B cell (primary cell): ENCODE results near the gene INSRR. TPM values are rescaled to one million over a fixed set of nuclear protein-coding genes. Genes with fewer than 3 reads are reported as not detected.

ENCODE experiments used
- ATAC-seq: fragments of 200-7000 bp; cut with Tn5 transposase; one replicate; pipeline ENCODE4 v1.10.0; 2021; ENCODE audit warnings: low read depth, mild to moderate bottlenecking, moderate number of reproducible peaks, moderate library complexity
- CTCF ChIA-PET: fragments of 350-600 bp; sonication (Branson Sonifier 250); formaldehyde crosslinking; loops from one replicate; lab custom pipeline; 2021; ENCODE audit warnings: antibody characterized with exemption, inconsistent platforms; lab: Charles Lee
- POLR2A ChIA-PET: fragments of 350-600 bp; sonication (Branson Sonifier 250); formaldehyde crosslinking; loops from one replicate; lab custom pipeline; 2021; ENCODE audit warnings: antibody characterized with exemption; lab: Charles Lee
- DNase-seq: peaks from one replicate; pipeline ENCODE4 v3.0.0; 2013
- H2AFZ ChIP-seq: 2 replicates; pipeline ENCODE4 v1.6.1; 2012; ENCODE audit warnings: mild to moderate bottlenecking, low read depth, low read length; ENCODE audit not compliant: insufficient read depth, poor library complexity, severe bottlenecking
- H3K27ac ChIP-seq, 2 donors: 1 replicate in 1 of 2; 2 replicates in 1 of 2; pipeline ENCODE4 v1.5.1; 2012 to 2013; ENCODE audit warnings: low read length in 2 of 2, mild to moderate bottlenecking in 2 of 2, moderate library complexity in 1 of 2
- H3K27me3 ChIP-seq, 4 experiments: fragments of 200-600 bp in 1 of 4; sonication (generic) in 1 of 4; replicated peaks in 1 of 4; 1 replicate in 2 of 4; 2 replicates in 2 of 4; pipeline versions ENCODE4 v1.6.1 to v1.7.0; 2013 to 2016; ENCODE audit warnings: low read length in 3 of 4, mild to moderate bottlenecking in 2 of 4, mixed read lengths in 1 of 4, moderate library complexity in 1 of 4; ENCODE audit not compliant: insufficient read depth in 4 of 4, control insufficient read depth in 3 of 4; ENCODE audit errors: control extremely low read depth in 1 of 4
- H3K36me3 ChIP-seq, 2 experiments: replicated peaks in 1 of 2; 1 replicate in 1 of 2; 2 replicates in 1 of 2; pipeline versions ENCODE4 v1.6.1 to v1.7.1; 2013; ENCODE audit warnings: low read length in 1 of 2; ENCODE audit not compliant: insufficient read depth in 2 of 2, control insufficient read depth in 1 of 2; ENCODE audit errors: control extremely low read depth in 1 of 2, extremely low read depth in 1 of 2
- H3K4me1 ChIP-seq, 2 donors: fragments of 200-600 bp in 1 of 2; sonication (generic) in 1 of 2; 1 replicate in 1 of 2; 2 replicates in 1 of 2; pipeline versions ENCODE4 v1.5.1 to v1.6.1; 2013 to 2017; ENCODE audit warnings: low read length in 2 of 2; ENCODE audit not compliant: control insufficient read depth in 2 of 2, insufficient read depth in 2 of 2
- H3K4me2 ChIP-seq: replicated peaks from 2 replicates; pipeline ENCODE3; 2012; ENCODE audit warnings: mild to moderate bottlenecking, low read depth, low read length; ENCODE audit not compliant: poor library complexity, severe bottlenecking
- H3K4me3 ChIP-seq, 5 experiments: fragments of 200-600 bp in 1 of 5; sonication (generic) in 1 of 5; 1 replicate in 3 of 5; 2 replicates in 2 of 5; pipeline versions ENCODE4 v1.5.1 to v1.7.0; 2011 to 2016; ENCODE audit warnings: low read length in 4 of 5, mild to moderate bottlenecking in 4 of 5, low read depth in 2 of 5, control low read depth in 1 of 5, moderate library complexity in 1 of 5; ENCODE audit not compliant: insufficient read depth in 1 of 5; ENCODE audit errors: control extremely low read depth in 1 of 5, extremely low read depth in 1 of 5
- H3K79me2 ChIP-seq: fragments of 200-600 bp; sonication (generic); one replicate; pipeline ENCODE4 v1.6.0; 2016; ENCODE audit warnings: low read length; ENCODE audit not compliant: control insufficient read depth, insufficient read depth
- H3K9ac ChIP-seq: fragments of 200-600 bp; sonication (generic); 2 replicates; pipeline ENCODE4 v1.6.1; 2017; ENCODE audit warnings: mild to moderate bottlenecking, low read length, moderate library complexity
- H3K9me3 ChIP-seq, 3 donors: one replicate each; pipeline versions ENCODE4 v1.6.1 to v1.7.1; 2013; ENCODE audit warnings: low read length in 2 of 3; ENCODE audit not compliant: control insufficient read depth in 2 of 3, insufficient read depth in 1 of 3; ENCODE audit errors: control extremely low read depth in 1 of 3
- H4K20me1 ChIP-seq: 2 replicates; pipeline ENCODE4 v1.6.0; 2012; ENCODE audit warnings: mild to moderate bottlenecking, low read length; ENCODE audit not compliant: insufficient read depth, control insufficient read depth, poor library complexity, severe bottlenecking
- H3K27ac Mint-ChIP-seq: one replicate; pipeline ENCODE4 v1.8.0; 2021; ENCODE audit warnings: mixed read lengths
- H3K27me3 Mint-ChIP-seq: one replicate; pipeline ENCODE4 v1.8.0; 2021; ENCODE audit warnings: mixed read lengths
- H3K4me1 Mint-ChIP-seq: one replicate; pipeline ENCODE4 v1.8.0; 2021; ENCODE audit warnings: mixed read lengths
- H3K4me3 Mint-ChIP-seq: one replicate; pipeline ENCODE4 v1.8.0; 2021; ENCODE audit warnings: mixed read lengths
- H3K9me3 Mint-ChIP-seq: one replicate; pipeline ENCODE4 v1.8.0; 2022; ENCODE audit warnings: mixed read lengths; ENCODE audit not compliant: insufficient read depth
- EZH2 ChIP-seq: IDR thresholded peaks from 2 replicates; pipeline ENCODE4 v1.6.1; 2012; ENCODE audit warnings: borderline replicate concordance, low read depth, mild to moderate bottlenecking, moderate library complexity, low read length; ENCODE audit not compliant: insufficient read depth, poor library complexity, severe bottlenecking
- WGBS: methylation state at CpG from one replicate; pipeline ENCODE4 v1.1.5; 2013; ENCODE audit warnings: missing lambda C conversion rate; ENCODE audit not compliant: insufficient coverage; 5-methylcytosine and 5-hydroxymethylcytosine counted together
- intact Hi-C: fragments of 100-400 bp; cut with micrococcal nuclease; formaldehyde crosslinking; loops from one replicate; pipeline ENCODE4 v1.10.0; 2022
- polyA plus RNA-seq: library from polyadenylated mRNA; depleted of rRNA; stranded (reverse); fragments of >200 nt; gene quantifications from 2 replicates; pipeline ENCODE4 v1.2.3, GENCODE V29; 2012
- total RNA-seq, 2 donors: library from RNA; stranded (reverse); fragments of 120-200 nt in 1 of 2; gene quantifications; 1 replicate in 1 of 2; 2 replicates in 1 of 2; pipeline versions ENCODE4 v1.2.3 to v1.2.4, GENCODE V29; 2013 to 2022
- TF ChIP-seq, protein P1 (sequence below): fragments of 200-600 bp; IDR thresholded peaks from one replicate; pipeline ENCODE4 v1.8.0; 2022; ENCODE audit warnings: antibody characterized with exemption, mild to moderate bottlenecking

Gene INSRR
- total and polyA plus RNA-seq, 2 donors (not counting 1 experiment from before 2014, with no cell fraction given), result not detected

DNA sequence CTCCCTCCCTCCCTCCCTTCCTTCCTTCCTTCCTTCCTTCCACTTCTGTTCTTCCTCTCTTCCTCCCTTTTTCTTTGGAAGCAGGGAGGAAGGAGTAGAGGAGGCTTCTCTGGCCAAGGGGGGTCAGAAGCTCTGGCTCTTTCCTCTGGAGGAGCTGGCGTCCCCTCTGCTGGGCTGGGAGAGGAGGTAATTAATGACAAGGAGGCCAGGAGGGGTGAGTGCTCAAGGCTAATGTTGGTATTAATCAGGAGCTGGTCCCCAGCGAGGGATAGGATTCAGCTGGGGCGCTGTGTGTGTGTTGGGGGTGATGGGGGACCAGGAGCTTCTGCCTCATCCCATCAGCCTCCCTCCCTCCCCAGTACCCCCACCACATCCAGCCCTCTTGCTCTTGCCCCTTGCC lies 28.4 kb upstream of the INSRR start:
- no CpG with 5 or more reads among the region's 3 CpGs for WGBS
- no peak overlapping the region for H3K4me2 ChIP-seq
- H3K4me3 ChIP-seq, result no peak overlapping the region
- peaks cover 67% of the 10 kb centered on the region for H3K27me3 Mint-ChIP-seq
- intact Hi-C loops, result no loop called here
- CTCF ChIA-PET, result interaction anchor here (1.0 to 1.2 kb wide), 2 partner anchors 28 to 198 kb away, joined by 3 read pairs; no protein-coding TSS in a partner anchor
- H3K4me1 Mint-ChIP-seq, result peaks cover 6% of the 10 kb centered on the region
- no peak overlapping the region for H3K9ac ChIP-seq
- no peak overlapping the region for H3K4me3 Mint-ChIP-seq
- POLR2A ChIA-PET, result interaction anchor here (0.8 kb wide), 1 partner anchor 54 kb away, joined by 9 read pairs; no protein-coding TSS in a partner anchor
- no peak overlapping the region for H3K27ac ChIP-seq
- H3K4me1 ChIP-seq, result peaks cover 6 to 7% of the 10 kb centered on the region in 2 donors
- no peak overlapping the region for H3K27ac Mint-ChIP-seq
- ATAC-seq (no peak), DNase-seq (no peak)
- no peak overlapping the region for H2AFZ ChIP-seq
- peaks cover 0 to 55% (median 18%) of the 10 kb centered on the region in 4 experiments for H3K27me3 ChIP-seq
- no peaks in the 10 kb centered on the region for H3K79me2 ChIP-seq
- H3K9me3 ChIP-seq, result peaks cover 0 to 7% (median 0%) of the 10 kb centered on the region in 3 donors
- no peaks in the 10 kb centered on the region for H3K9me3 Mint-ChIP-seq
- no peaks in the 10 kb centered on the region for H3K36me3 ChIP-seq
- TF ChIP-seq EZH2, result no peak
- TF ChIP-seq, protein P1, sequence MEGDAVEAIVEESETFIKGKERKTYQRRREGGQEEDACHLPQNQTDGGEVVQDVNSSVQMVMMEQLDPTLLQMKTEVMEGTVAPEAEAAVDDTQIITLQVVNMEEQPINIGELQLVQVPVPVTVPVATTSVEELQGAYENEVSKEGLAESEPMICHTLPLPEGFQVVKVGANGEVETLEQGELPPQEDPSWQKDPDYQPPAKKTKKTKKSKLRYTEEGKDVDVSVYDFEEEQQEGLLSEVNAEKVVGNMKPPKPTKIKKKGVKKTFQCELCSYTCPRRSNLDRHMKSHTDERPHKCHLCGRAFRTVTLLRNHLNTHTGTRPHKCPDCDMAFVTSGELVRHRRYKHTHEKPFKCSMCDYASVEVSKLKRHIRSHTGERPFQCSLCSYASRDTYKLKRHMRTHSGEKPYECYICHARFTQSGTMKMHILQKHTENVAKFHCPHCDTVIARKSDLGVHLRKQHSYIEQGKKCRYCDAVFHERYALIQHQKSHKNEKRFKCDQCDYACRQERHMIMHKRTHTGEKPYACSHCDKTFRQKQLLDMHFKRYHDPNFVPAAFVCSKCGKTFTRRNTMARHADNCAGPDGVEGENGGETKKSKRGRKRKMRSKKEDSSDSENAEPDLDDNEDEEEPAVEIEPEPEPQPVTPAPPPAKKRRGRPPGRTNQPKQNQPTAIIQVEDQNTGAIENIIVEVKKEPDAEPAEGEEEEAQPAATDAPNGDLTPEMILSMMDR, result no peak
- no peaks in the 10 kb centered on the region for H4K20me1 ChIP-seq

DNA sequence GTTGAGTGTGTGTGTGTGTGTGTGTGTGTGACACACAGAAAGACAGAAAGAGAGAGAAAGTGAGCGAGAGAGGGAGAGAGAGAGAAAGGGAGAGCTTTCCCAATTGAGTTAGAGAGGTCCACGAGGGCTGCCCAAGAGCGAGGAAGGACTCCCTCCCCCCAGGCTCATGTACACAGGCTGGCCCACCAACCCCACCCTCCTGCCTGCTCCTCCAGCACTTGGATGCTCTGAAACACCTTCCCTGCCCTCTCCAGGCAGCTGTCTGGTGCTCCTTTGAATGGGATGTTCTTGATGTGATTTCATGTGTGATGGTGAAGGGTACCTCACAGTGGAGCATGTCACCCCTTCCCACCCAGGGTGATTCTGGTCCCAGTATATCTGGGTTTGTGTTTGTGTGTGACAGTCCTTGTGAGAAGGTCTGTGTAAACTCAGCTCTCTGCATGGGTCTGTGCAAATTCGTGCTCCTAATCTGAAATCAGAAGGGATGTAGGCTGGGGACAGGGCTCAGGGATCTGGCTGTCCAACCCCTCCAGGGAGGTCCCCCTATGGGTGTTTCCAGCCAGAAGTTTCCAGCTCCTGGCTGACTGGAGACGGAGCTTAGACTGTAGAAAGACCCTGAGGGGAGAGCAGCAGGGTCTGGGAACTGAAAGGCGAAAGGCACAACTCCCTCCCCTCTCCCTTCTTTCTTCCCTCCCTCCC lies 27.8 kb upstream of the INSRR start:
- ChIA-PET CTCF (interaction anchor here (1.2 kb wide), 1 partner anchor 27 kb away, joined by 3 read pairs; no protein-coding TSS in a partner anchor), POLR2A (no interaction called here)
- no peaks in the 10 kb centered on the region for H4K20me1 ChIP-seq
- no peak overlapping the region for H3K9ac ChIP-seq
- no peak overlapping the region for H3K4me2 ChIP-seq
- Mint-ChIP-seq H3K9me3 (no peaks in the 10 kb centered on the region), H3K27ac (no peak overlapping the region), H3K27me3 (peaks cover 67% of the 10 kb centered on the region), H3K4me1 (peaks cover 3% of the 10 kb centered on the region), H3K4me3 (no peak overlapping the region)
- peaks cover under 1 to 2% of the 10 kb centered on the region in 2 donors for H3K4me1 ChIP-seq
- peaks cover 0 to 52% (median 15%) of the 10 kb centered on the region in 4 experiments for H3K27me3 ChIP-seq
- no peaks in the 10 kb centered on the region for H3K36me3 ChIP-seq
- H3K4me3 ChIP-seq, result no peak overlapping the region
- TF ChIP-seq EZH2, result no peak
- TF ChIP-seq, protein P1, result no peak
- H3K79me2 ChIP-seq, result no peaks in the 10 kb centered on the region
- DNase-seq, result no peak
- no peak overlapping the region for H2AFZ ChIP-seq
- ATAC-seq, result no peak
- intact Hi-C loops, result no loop called here
- peaks cover 0 to under 1% (median 0%) of the 10 kb centered on the region in 3 donors for H3K9me3 ChIP-seq
- H3K27ac ChIP-seq, result no peak overlapping the region
- 0% methylated on average over 1 of the region's 6 CpGs for WGBS
